ENCODE measurements around the gene ARHGEF12.

Gene ARHGEF12

GRCh38 chr11:120317689-120318480 lies 18.3 kb upstream of the ARHGEF12 start:
- no peak for DNase-seq

- DNase-seq = no peak
These were observed 17.3 kb upstream of the ARHGEF12 start for GRCh38 chr11:120318906-120319305.

- no peak for DNase-seq
These were observed 11.0 kb upstream of the ARHGEF12 start, which contains the start of gene TLCD5 for GRCh38 chr11:120324932-120325810. Gene TLCD5 (plus strand): TSS chr11:120325299. CDS start chr11:120327442, 2,143 bp downstream.

GRCh38 chr11:120326228-120326627 lies 10.0 kb upstream of the ARHGEF12 start:
- DNase-seq = no peak

GRCh38 chr11:120326845-120327281 lies 9.3 kb upstream of the ARHGEF12 start:
- DNase-seq = no peak

GRCh38 chr11:120327311-120327710 lies 8.9 kb upstream of the ARHGEF12 start:
- no peak for DNase-seq

GRCh38 chr11:120329556-120329955 lies 6.7 kb upstream of the ARHGEF12 start:
- no peak for DNase-seq

- DNase-seq = no peak
These were observed 6.2 kb upstream of the ARHGEF12 start for GRCh38 chr11:120330045-120330444.

GRCh38 chr11:120331301-120331996 lies 4.8 kb upstream of the ARHGEF12 start:
- DNase-seq = no peak

GRCh38 chr11:120332822-120333716 lies 3.1 kb upstream of the ARHGEF12 start:
- DNase-seq = no peak

GRCh38 chr11:120333801-120334200 lies 2.4 kb upstream of the ARHGEF12 start:
- DNase-seq = no peak

GRCh38 chr11:120334332-120334731 lies 1.9 kb upstream of the ARHGEF12 start:
- DNase-seq = no peak

GRCh38 chr11:120334894-120335462 lies 1.2 kb upstream of the ARHGEF12 start:
- DNase-seq = peak; percentile 8

GRCh38 chr11:120335556-120335907 lies 681 bp upstream of the ARHGEF12 start:
- DNase-seq = no peak

GRCh38 chr11:120336641-120337354 lies 585 bp downstream of the ARHGEF12 start:
- DNase-seq = peak; percentile 9

- no peak for DNase-seq
These were observed 1.3 kb downstream of the ARHGEF12 start for GRCh38 chr11:120337355-120338106.

- no peak for DNase-seq
These were observed 2.1 kb downstream of the ARHGEF12 start for GRCh38 chr11:120338107-120338933.

- DNase-seq = peak; percentile 4
These were observed 3.2 kb downstream of the ARHGEF12 start for GRCh38 chr11:120339394-120339890.

- no peak for DNase-seq
These were observed 4.3 kb downstream of the ARHGEF12 start for GRCh38 chr11:120340529-120340928.

Measured in NK-92 treated with Interleukin-12 subunit alpha and Interleukin-12 subunit beta, amount 100 ng/mL, for 24 hours (cell line).